VCaP (cell line): ENCODE results near the gene DLG2.

Source experiments
- H3K27ac ChIP-seq: fragments of 450-650 bp; 2 replicates; pipeline ENCODE4 v1.5.1; 2017
- CTCF ChIP-seq: fragments of 450-650 bp; conservative IDR thresholded peaks from 2 replicates; pipeline ENCODE4 v1.5.1; 2017; ENCODE audit warnings: mild to moderate bottlenecking, moderate library complexity

The DLG2 gene

GRCh38 chr11:84660257-84660977 lies 966.7 kb downstream of the DLG2 start:
- no peak for TF ChIP-seq CTCF
- H3K27ac ChIP-seq: no peak overlapping the region

- TF ChIP-seq CTCF: no peak
- H3K27ac ChIP-seq: no peak overlapping the region
Measured at GRCh38 chr11:84655712-84656111, 971.4 kb downstream of the DLG2 start.

- no peak for TF ChIP-seq CTCF
- no peak overlapping the region for H3K27ac ChIP-seq
Measured at GRCh38 chr11:84648471-84648870, 978.7 kb downstream of the DLG2 start.

GRCh38 chr11:84645988-84646694 lies 981.0 kb downstream of the DLG2 start:
- TF ChIP-seq CTCF: no peak
- H3K27ac ChIP-seq: no peak overlapping the region

- H3K27ac ChIP-seq: no peak overlapping the region
- TF ChIP-seq CTCF: peak; percentile 79
Measured at GRCh38 chr11:84642500-84642899, 984.6 kb downstream of the DLG2 start.

- no peak for TF ChIP-seq CTCF
Measured at GRCh38 chr11:84634309-84634708, 992.8 kb downstream of the DLG2 start.

GRCh38 chr11:84628871-84629620 lies 998.1 kb downstream of the DLG2 start:
- TF ChIP-seq CTCF: no peak
- H3K27ac ChIP-seq: no peak overlapping the region

More at GRCh38 chr11:84634309-84634708, 992.8 kb downstream of the DLG2 start:
- no peak overlapping the region for H3K27ac ChIP-seq
